Measurements from ENCODE around the gene NOC2L. TPM values are rescaled to one million over a fixed set of nuclear protein-coding genes. Genes with fewer than 3 reads are reported as not detected.
A peak's percentile ranks its signal among the peaks of the same experiment; 100 is the strongest.

NOC2L gene
- total RNA-seq, 4 donors from 2014 or later = 31.9 to 39.8 (median 34.6) TPM

GRCh38 chr1:962381-963300, 3.6 kb upstream of the NOC2L start:
- DNase-seq = no peak
- no peak overlapping the region for H3K4me3 ChIP-seq (replicated peaks in 1 of 3)
- peaks cover 25 to 42% of the 10 kb centered on the region in 2 donors for H3K4me1 ChIP-seq
- no peaks in the 10 kb centered on the region for H3K9me3 ChIP-seq
- no peak overlapping the region for H3K27ac ChIP-seq
- TF ChIP-seq CTCF (IDR thresholded peaks at IDR 0.05) = no peak
- no peak for TF ChIP-seq POLR2A (IDR thresholded peaks at IDR 0.05)
- no peaks in the 10 kb centered on the region for H3K27me3 ChIP-seq
- H3K36me3 ChIP-seq = no peaks in the 10 kb centered on the region
- WGBS, 2 donors = 97 to 98% methylated on average over 15 to 34 of the region's 57 CpGs
- intact Hi-C loops (cut with DNase I) = no loop called here

DNA sequence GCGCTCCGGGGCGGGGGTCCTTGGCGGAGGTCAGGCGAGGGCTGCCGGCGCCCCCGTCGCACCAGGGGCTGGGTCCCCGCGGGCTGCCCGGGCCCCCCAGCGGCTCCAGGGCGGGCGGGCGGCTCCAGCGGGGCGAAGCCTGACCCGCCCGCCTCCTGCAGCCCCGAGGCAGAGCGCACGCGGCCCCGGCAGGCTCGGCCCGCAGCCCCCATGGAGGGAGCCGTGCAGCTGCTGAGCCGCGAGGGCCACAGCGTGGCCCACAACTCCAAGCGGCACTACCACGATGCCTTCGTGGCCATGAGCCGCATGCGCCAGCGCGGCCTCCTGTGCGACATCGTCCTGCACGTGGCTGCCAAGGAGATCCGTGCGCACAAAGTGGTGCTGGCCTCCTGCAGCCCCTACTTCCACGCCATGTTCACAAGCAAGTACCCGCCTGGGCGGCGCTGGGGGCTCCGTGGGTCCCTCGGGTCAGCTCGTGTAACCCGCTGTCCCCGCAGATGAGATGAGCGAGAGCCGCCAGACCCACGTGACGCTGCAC, 2.1 kb upstream of the NOC2L start:
- no peaks in the 10 kb centered on the region for H3K27me3 ChIP-seq
- peaks cover 19 to 34% of the 10 kb centered on the region in 2 donors for H3K4me1 ChIP-seq
- no peaks in the 10 kb centered on the region for H3K9me3 ChIP-seq
- H3K36me3 ChIP-seq = peaks cover 7 to 8% of the 10 kb centered on the region in 2 donors
- TF ChIP-seq POLR2A (IDR thresholded peaks at IDR 0.05) = no peak
- TF ChIP-seq CTCF (IDR thresholded peaks at IDR 0.05) = no peak
- no peak for DNase-seq
- H3K4me3 ChIP-seq (replicated peaks in 1 of 3) = peak overlapping the region in 2 of 3 donors; percentile 32 to 94
- WGBS, 2 donors = no CpG with 5 or more reads among the region's 56 CpGs
- intact Hi-C loops (cut with DNase I) = no loop called here
- no peak overlapping the region for H3K27ac ChIP-seq

- Histone ChIP-seq H3K4me1 (peaks cover 17 to 28% of the 10 kb centered on the region in 2 donors), H3K27me3 (no peaks in the 10 kb centered on the region), H3K4me3 (replicated peaks in 1 of 3) (peak within 1 kb of the TSS in 2 of 3 donors; percentile 32 to 94), H3K9me3 (no peaks in the 10 kb centered on the region), H3K27ac (no peak within 1 kb of the TSS), H3K36me3 (peaks cover 14% of the 10 kb centered on the region in 2 donors)
- peak; percentile 54 to 70 for DNase-seq
- 1 to 4% methylated on average over 12 to 17 of the region's 109 CpGs for WGBS, 2 donors
- TF ChIP-seq POLR2A (IDR thresholded peaks at IDR 0.05) = no peak
- TF ChIP-seq CTCF (IDR thresholded peaks at IDR 0.05) = no peak
- intact Hi-C loops (cut with DNase I) = no loop called here
These were observed 1.5 kb upstream of the NOC2L start, which contains the start of gene KLHL17 for GRCh38 chr1:960363-961131. Gene KLHL17 (plus strand): TSS chr1:960584. CDS start chr1:960694, 110 bp downstream.

GRCh38 chr1:959731-960362, 791 bp upstream of the NOC2L start:
- Histone ChIP-seq H3K4me3 (replicated peaks in 1 of 3) (peak overlapping the region in 1 of 3 donors; percentile 94), H3K9me3 (no peaks in the 10 kb centered on the region), H3K4me1 (peaks cover 17 to 28% of the 10 kb centered on the region in 2 donors), H3K27ac (no peak overlapping the region), H3K36me3 (peaks cover 17 to 20% of the 10 kb centered on the region in 2 donors), H3K27me3 (no peaks in the 10 kb centered on the region)
- DNase-seq = no peak
- 14 to 21% methylated on average over 19 of the region's 57 CpGs for WGBS, 2 donors
- TF ChIP-seq CTCF (IDR thresholded peaks at IDR 0.05) = no peak
- TF ChIP-seq POLR2A (IDR thresholded peaks at IDR 0.05) = no peak
- intact Hi-C loops (cut with DNase I) = no loop called here

All from thyroid gland (tissue), 4 donors.